Fibroblast of lung (primary cell): ENCODE data around the gene CDK1. TPM values are rescaled to one million over a fixed set of nuclear protein-coding genes. Genes with fewer than 3 reads are reported as not detected.

Experiments used
- DNase-seq, 2 donors: peaks; one replicate each; pipeline versions ENCODE4 v3.0.0 to v3.0.0-alpha.2; 2010; ENCODE audit warnings: low read depth in 2 of 2
- H2AFZ ChIP-seq: 2 replicates; pipeline ENCODE4 v1.5.1; 2012; ENCODE audit warnings: low read length, control low read depth, inconsistent platforms
- H3K27ac ChIP-seq: 2 replicates; pipeline ENCODE4 v1.5.1; 2011; ENCODE audit warnings: low read length, control low read depth; ENCODE audit not compliant: insufficient read depth
- H3K27me3 ChIP-seq: 2 replicates; pipeline ENCODE4 v1.5.1; 2011; ENCODE audit warnings: mild to moderate bottlenecking, low read length; ENCODE audit not compliant: control insufficient read depth, insufficient read depth
- H3K36me3 ChIP-seq: 2 replicates; pipeline ENCODE4 v1.5.1; 2011; ENCODE audit warnings: low read length; ENCODE audit not compliant: control insufficient read depth, insufficient read depth
- H3K4me1 ChIP-seq: 2 replicates; pipeline ENCODE4 v1.5.1; 2011; ENCODE audit warnings: low read length; ENCODE audit not compliant: control insufficient read depth, insufficient read depth; ENCODE audit errors: extremely low read depth
- H3K4me2 ChIP-seq: 2 replicates; pipeline ENCODE4 v1.5.1; 2011; ENCODE audit warnings: low read length, control low read depth; ENCODE audit not compliant: insufficient read depth; ENCODE audit errors: extremely low read depth
- H3K4me3 ChIP-seq, 4 experiments: fragments of 200-600 bp in 1 of 4; sonication (generic) in 1 of 4; replicated peaks in 1 of 4; 2 replicates each; pipeline ENCODE4 v1.5.1; 2011 to 2016; ENCODE audit warnings: low read length in 4 of 4, low read depth in 3 of 4, mild to moderate bottlenecking in 3 of 4, control low read depth in 2 of 4, inconsistent platforms in 1 of 4, mixed read lengths in 1 of 4; ENCODE audit not compliant: insufficient read depth in 1 of 4; ENCODE audit errors: control extremely low read depth in 1 of 4
- H3K79me2 ChIP-seq: 2 replicates; pipeline ENCODE4 v1.5.1; 2012; ENCODE audit warnings: mild to moderate bottlenecking, low read length, inconsistent platforms; ENCODE audit not compliant: control insufficient read depth, insufficient read depth
- H3K9ac ChIP-seq: 2 replicates; pipeline ENCODE4 v1.5.1; 2011; ENCODE audit warnings: mild to moderate bottlenecking, low read length, control low read depth; ENCODE audit not compliant: insufficient read depth
- H3K9me3 ChIP-seq: 2 replicates; pipeline ENCODE4 v1.5.1; 2012; ENCODE audit warnings: low read depth, low read length; ENCODE audit not compliant: control insufficient read depth, insufficient read depth
- H4K20me1 ChIP-seq: 2 replicates; pipeline ENCODE4 v1.5.1; 2011; ENCODE audit warnings: low read length; ENCODE audit not compliant: control insufficient read depth, insufficient read depth; ENCODE audit errors: extremely low read depth
- EZH2 ChIP-seq: IDR thresholded peaks from 2 replicates; pipeline ENCODE4 v1.5.1; 2012; ENCODE audit warnings: low read length, control low read depth, mild to moderate bottlenecking; ENCODE audit errors: missing control alignments
- polyA plus RNA-seq, 2 donors: library from polyadenylated mRNA; depleted of rRNA in 1 of 2; stranded (reverse) in 1 of 2; unstranded in 1 of 2; fragments of >200 nt; gene quantifications; 2 replicates each; pipeline ENCODE4 v1.2.1, GENCODE V29; 2011 to 2012; ENCODE audit warnings: missing spikeins in 1 of 2
- total RNA-seq: library from RNA; depleted of rRNA; stranded (reverse); fragments of >200 nt; gene quantifications from 2 replicates; pipeline ENCODE4 v1.2.1, GENCODE V29; 2014
- TF ChIP-seq, protein P1 (sequence below), 2 donors: IDR thresholded peaks in 1 of 2; conservative IDR thresholded peaks in 1 of 2; 1 replicate in 1 of 2; 2 replicates in 1 of 2; pipeline ENCODE4 v1.5.1; 2011 to 2012; ENCODE audit warnings: low read length in 2 of 2, control low read depth in 1 of 2, inconsistent platforms in 1 of 2, low read depth in 1 of 2, mild to moderate bottlenecking in 1 of 2

CDK1 gene
- total and polyA plus RNA-seq, 2 donors (not counting 1 experiment from before 2014, with no cell fraction given): 13.9 to 14.8 TPM

DNA sequence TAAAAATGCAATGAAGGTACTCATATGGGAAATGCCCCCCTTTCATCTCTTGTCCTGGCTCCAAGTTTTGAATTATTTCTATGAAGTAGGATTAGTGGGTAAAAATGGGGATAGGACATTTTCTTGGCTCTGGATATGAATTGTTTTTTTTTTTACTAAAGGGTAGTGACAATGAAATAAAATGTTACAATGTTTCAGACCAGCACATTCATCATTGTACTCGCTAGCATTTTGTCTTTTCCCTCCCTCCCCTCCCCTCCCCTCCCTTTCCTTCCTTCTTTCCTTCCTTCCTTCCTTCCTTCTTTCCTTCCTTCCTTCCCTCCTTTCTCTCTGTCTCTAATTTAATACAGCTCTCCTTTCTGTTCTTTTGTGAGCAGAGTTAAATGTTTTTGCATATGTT is 64.4 kb downstream of the CDK1 start:
- no peak for DNase-seq
- Histone ChIP-seq H3K79me2 (no peaks in the 10 kb centered on the region), H3K4me3 (no peak overlapping the region)

More for the DNA sequence above, 64.4 kb downstream of the CDK1 start:
- no peak overlapping the region for H3K27ac ChIP-seq
- peaks cover 3% of the 10 kb centered on the region for H3K4me1 ChIP-seq
- no peaks in the 10 kb centered on the region for H3K9me3 ChIP-seq
- no peaks in the 10 kb centered on the region for H4K20me1 ChIP-seq
- TF ChIP-seq EZH2: no peak
- TF ChIP-seq, protein P1, sequence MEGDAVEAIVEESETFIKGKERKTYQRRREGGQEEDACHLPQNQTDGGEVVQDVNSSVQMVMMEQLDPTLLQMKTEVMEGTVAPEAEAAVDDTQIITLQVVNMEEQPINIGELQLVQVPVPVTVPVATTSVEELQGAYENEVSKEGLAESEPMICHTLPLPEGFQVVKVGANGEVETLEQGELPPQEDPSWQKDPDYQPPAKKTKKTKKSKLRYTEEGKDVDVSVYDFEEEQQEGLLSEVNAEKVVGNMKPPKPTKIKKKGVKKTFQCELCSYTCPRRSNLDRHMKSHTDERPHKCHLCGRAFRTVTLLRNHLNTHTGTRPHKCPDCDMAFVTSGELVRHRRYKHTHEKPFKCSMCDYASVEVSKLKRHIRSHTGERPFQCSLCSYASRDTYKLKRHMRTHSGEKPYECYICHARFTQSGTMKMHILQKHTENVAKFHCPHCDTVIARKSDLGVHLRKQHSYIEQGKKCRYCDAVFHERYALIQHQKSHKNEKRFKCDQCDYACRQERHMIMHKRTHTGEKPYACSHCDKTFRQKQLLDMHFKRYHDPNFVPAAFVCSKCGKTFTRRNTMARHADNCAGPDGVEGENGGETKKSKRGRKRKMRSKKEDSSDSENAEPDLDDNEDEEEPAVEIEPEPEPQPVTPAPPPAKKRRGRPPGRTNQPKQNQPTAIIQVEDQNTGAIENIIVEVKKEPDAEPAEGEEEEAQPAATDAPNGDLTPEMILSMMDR (conservative IDR thresholded peaks at IDR 0.05 in 1 of 2, IDR thresholded peaks at IDR 0.05 in 1 of 2; ENCODE audit: low read depth in 1 of 2, low read length in 2 of 2): no peak
- no peak overlapping the region for H2AFZ ChIP-seq
- no peak overlapping the region for H3K4me2 ChIP-seq
- no peaks in the 10 kb centered on the region for H3K36me3 ChIP-seq
- H3K9ac ChIP-seq: no peak overlapping the region
- H3K27me3 ChIP-seq: no peaks in the 10 kb centered on the region

Other genes starting within 250 kb of the CDK1 start
- gene RHOBTB1, start 165.7 kb downstream of the CDK1 start, total RNA-seq: 19.8 TPM in 2 replicates
- gene RHOBTB1, start 165.7 kb downstream of the CDK1 start, polyA plus RNA-seq: 14.9 and 42.6 TPM in 2 replicates